SH-SY5Y (cell line): ENCODE results near the gene CCDC185.

ENCODE experiments used
- GATA2 ChIP-seq: IDR thresholded peaks from 2 replicates; pipeline ENCODE4 v1.6.1; 2011; ENCODE audit warnings: mild to moderate bottlenecking, low read depth, low read length
- GATA3 ChIP-seq: IDR thresholded peaks from 2 replicates; pipeline ENCODE4 v1.6.1; 2011; ENCODE audit warnings: low read depth, mild to moderate bottlenecking, low read length, moderate library complexity

- peak; percentile 33; the same call in 1 of the 2 replicates for TF ChIP-seq GATA2
- no peak for TF ChIP-seq GATA3
Observed at GRCh38 chr1:223349241-223349640, 44.0 kb upstream of the CCDC185 start.
